ENCODE results near the gene ZNF524.
"Not testable (repeated sequence)": the region's sequence is repeated elsewhere in the genome, so short reads cannot be mapped to it uniquely, and the experiment has no call there.

ZNF524 gene

GRCh38 chr19:55581145-55581822 lies 18.8 kb upstream of the ZNF524 start:
- DNase-seq (ENCODE audit: low spot score) = peak; percentile 28

GRCh38 chr19:55581823-55582223 lies 18.3 kb upstream of the ZNF524 start:
- no peak for DNase-seq (ENCODE audit: low spot score)

DNA sequence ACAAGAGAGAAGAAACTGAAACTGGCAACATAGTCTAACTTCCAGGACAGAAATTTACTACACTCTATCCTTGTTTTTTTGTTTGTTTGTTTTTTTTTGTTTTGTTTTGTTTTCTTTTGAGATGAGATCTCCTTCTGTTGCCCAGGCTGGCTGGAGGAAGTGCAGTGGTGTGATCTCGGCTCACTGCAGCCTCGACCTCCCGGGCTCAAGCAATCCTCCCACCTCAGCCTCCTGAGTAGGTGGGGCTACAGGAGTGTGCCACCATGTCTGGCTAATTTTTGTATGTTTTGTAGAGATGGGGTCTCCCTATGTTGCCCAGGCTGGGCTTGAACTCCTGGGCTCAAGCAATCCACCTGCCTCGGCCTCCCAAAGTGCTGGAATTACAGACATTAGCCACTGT lies 17.8 kb upstream of the ZNF524 start:
- DNase-seq (ENCODE audit: low spot score) = not testable (repeated sequence)

- DNase-seq (ENCODE audit: low spot score) = not testable (repeated sequence)
Observed at GRCh38 chr19:55583897-55584296, 16.2 kb upstream of the ZNF524 start.

DNA sequence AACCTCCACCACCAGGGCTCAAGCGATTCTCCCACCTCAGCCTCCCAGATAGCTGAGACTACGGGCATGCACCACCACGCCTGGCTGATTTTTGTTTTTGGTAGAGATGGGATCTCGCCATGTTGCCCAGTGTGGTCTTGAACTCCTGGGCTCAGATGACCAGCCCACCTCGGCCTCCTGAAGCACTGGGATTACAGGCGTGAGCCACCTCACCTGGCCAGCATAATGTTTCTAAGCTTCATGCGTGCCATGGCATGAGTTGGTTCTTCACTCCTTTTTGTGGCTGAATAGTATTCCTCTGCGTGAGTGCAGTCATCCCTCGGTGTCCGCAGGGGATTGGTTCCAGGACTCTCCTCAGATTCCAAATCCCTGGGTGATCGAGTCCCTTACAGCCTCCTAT lies 15.2 kb upstream of the ZNF524 start:
- no peak for DNase-seq (ENCODE audit: low spot score)

GRCh38 chr19:55585658-55586339 lies 14.3 kb upstream of the ZNF524 start:
- peak; percentile 79 for DNase-seq (ENCODE audit: low spot score)

GRCh38 chr19:55586976-55587668 lies 13.0 kb upstream of the ZNF524 start:
- peak; percentile 97 for DNase-seq (ENCODE audit: low spot score)

GRCh38 chr19:55588738-55589137 lies 11.3 kb upstream of the ZNF524 start:
- no peak for DNase-seq (ENCODE audit: low spot score)

- no peak for DNase-seq (ENCODE audit: low spot score)
Observed at GRCh38 chr19:55590109-55590508, 10.0 kb upstream of the ZNF524 start.

GRCh38 chr19:55590617-55591016 lies 9.5 kb upstream of the ZNF524 start:
- peak; percentile 48 for DNase-seq (ENCODE audit: low spot score)

- DNase-seq (ENCODE audit: low spot score) = peak; percentile 49
Observed at GRCh38 chr19:55591555-55591954, 8.5 kb upstream of the ZNF524 start.

- DNase-seq (ENCODE audit: low spot score) = no peak
Observed at GRCh38 chr19:55592391-55593090, 7.5 kb upstream of the ZNF524 start.

GRCh38 chr19:55593096-55593772 lies 6.9 kb upstream of the ZNF524 start:
- no peak for DNase-seq (ENCODE audit: low spot score)

DNA sequence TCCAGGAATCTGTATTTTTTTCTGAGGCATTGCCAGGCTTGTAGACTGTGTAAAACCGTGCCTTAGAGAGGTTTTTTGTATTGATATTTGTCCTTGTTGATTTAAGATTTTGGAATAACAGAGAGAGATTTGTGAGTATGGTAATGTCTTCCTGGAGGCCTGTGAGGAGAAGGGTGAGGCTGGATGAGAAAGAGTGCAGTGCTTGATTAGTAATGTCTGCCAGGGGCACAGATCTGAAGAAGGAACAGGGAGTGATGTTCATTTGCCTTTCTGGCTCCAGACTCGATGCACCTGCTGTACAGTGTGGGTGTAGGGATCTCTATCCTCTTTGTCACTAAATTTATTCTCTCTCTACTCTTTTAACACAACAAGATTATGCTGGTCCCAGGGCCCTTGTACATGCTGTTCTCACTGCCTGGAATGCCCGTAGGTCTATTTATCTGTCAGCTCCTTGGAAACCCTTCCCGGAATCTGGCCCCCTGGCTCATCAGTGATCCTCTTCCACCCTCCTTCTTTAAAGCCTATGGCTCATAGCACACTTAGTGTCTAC lies 5.0 kb upstream of the ZNF524 start:
- DNase-seq (ENCODE audit: low spot score) = no peak

GRCh38 chr19:55596304-55596703 lies 3.8 kb upstream of the ZNF524 start:
- no peak for DNase-seq (ENCODE audit: low spot score)

DNA sequence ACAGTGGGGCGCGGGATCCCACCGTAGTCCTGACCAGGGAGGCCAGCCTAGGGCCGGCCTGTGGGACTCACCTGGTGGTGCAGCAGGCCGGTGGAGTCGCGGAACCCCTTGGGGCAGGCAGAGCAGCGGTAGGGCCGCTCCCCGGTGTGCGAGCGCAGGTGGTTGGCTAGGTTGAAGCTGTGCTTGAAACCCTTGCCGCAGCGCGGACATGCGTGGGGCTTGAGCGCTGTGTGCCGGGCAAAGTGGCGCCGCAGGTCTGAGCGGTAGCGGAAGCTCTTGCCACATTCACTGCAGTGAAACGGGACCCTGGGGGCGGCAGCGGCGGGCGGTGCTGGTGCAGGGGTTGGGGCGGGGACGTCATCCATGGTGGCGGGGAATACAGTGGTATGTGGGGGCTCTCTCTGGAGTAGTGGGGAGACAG lies 2.6 kb upstream of the ZNF524 start:
- no peak for DNase-seq (ENCODE audit: low spot score)

GRCh38 chr19:55598034-55598433 lies 2.1 kb upstream of the ZNF524 start:
- no peak for DNase-seq (ENCODE audit: low spot score)

DNA sequence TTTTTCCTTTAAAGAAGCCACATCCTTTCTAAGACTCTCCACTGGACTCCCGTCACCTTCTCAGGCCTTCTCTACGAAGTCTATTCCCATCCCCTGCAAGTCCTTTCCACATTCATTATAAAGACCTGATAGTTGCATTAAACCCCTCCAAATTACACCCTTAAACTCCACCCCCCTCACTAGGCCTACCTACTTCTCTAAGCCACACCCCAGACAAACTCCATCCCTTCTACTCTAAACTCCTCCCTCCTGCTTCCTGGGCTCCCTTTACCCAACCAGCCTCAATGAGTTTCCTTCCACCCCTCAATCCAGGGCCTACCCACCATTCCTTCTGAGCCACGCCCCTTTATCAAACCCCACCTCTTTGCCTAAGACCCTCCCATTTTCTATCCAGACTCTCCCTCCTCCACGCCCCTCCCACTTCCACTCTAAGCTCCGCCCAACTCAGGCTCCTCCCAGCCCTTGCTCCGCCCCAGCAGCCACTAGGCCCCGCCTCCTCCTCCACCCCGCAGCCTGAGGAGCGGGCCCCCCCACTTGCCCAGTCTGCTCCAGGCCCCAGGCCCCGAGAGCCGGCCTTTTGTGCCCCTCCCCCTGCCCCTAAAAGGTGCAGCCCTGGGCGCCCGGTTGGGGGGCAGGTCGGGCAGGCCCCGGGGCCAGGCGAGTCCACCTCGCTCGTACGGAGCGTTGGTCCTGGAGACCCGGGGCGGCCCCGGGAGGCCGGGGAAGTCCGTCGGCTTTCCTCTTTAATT lies 1.2 kb upstream of the ZNF524 start:
- peak; percentile 95 for DNase-seq (ENCODE audit: low spot score)

- peak; percentile 99 for DNase-seq (ENCODE audit: low spot score)
Observed at GRCh38 chr19:55599468-55599841, 633 bp upstream of the ZNF524 start, which contains the start of gene FIZ1. TSS of gene FIZ1 (minus strand) at chr19:55599517. CDS start at chr19:55597865, 1,652 bp downstream.

DNA sequence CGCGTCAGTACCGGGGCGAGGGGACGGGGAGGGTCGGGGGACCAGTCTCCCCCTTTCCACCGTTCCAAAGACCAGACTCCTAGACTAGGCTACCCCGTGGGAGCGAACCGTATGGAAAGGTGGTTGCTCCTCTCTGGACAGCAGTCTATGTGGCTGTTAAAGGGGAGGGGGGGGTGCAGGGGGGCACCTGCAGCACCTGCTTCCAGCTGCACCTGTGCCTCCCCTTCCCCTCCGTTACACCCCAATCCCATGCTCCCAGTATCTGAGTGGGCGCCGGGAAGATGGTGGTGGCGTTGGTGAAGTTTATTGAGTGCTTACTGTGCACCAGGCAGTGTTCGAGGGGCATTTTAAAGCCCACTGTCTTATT lies 557 bp downstream of the ZNF524 start:
- no peak for DNase-seq (ENCODE audit: low spot score)

GRCh38 chr19:55601084-55601483 lies 996 bp downstream of the ZNF524 start:
- DNase-seq (ENCODE audit: low spot score) = no peak
